Pancreas (tissue), 10 donors: Measurements from ENCODE around the gene DYNC1I1. TPM values are rescaled to one million over a fixed set of nuclear protein-coding genes. Genes with fewer than 3 reads are reported as not detected.

ENCODE experiments used
- ATAC-seq, 4 donors: fragments of 200-7000 bp; cut with Tn5 transposase; one replicate each; pipeline versions ENCODE4 v1.8.0 to v1.9.1; 2020; ENCODE audit warnings: mild to moderate bottlenecking in 4 of 4, moderate library complexity in 4 of 4
- DNase-seq, 6 donors: peaks; one replicate each; pipeline ENCODE4 v3.0.0-alpha.2; 2020
- FAIRE-seq: peaks from 2 replicates; lab custom pipeline; 2012; peaks lifted over from hg19 to GRCh38; lab: Jason Lieb, UNC
- H3K27ac ChIP-seq, 4 donors: fragments of 200-600 bp; sonication (generic); 1 replicate in 3 of 4; 2 replicates in 1 of 4; pipeline versions ENCODE4 v1.5.0 to v1.8.0; 2020
- H3K27me3 ChIP-seq, 4 donors: fragments of 200-600 bp; one replicate each; pipeline ENCODE4 v1.8.0; 2021
- H3K36me3 ChIP-seq, 3 donors: fragments of 200-600 bp; sonication (generic) in 1 of 3; one replicate each; pipeline versions ENCODE4 v1.5.0 to v1.8.0; 2020 to 2021
- H3K4me1 ChIP-seq, 3 donors: fragments of 200-600 bp; one replicate each; pipeline ENCODE4 v1.8.0; 2021
- H3K4me3 ChIP-seq, 4 donors: fragments of 200-600 bp; sonication (generic) in 2 of 4; one replicate each; pipeline versions ENCODE4 v1.5.0 to v1.8.0; 2020 to 2021
- H3K9me3 ChIP-seq, 4 donors: fragments of 200-600 bp; one replicate each; pipeline ENCODE4 v1.8.0; 2021
- WGBS, 2 donors: extraction: QIAGEN DNeasy Blood & Tissue Kit; methylation state at CpG; one replicate each; pipeline ENCODE4 v1.1.7; 2013; 5-methylcytosine and 5-hydroxymethylcytosine counted together
- intact Hi-C, 3 donors: fragments of 100-400 bp; cut with DNase I; formaldehyde crosslinking; loops; one replicate each; pipeline versions ENCODE4 v1.11.1 to v1.14.2; 2022
- polyA plus RNA-seq, 2 donors: library from polyadenylated mRNA; stranded (reverse); fragments of 200-250 nt; gene quantifications; one replicate each; pipeline ENCODE4 v1.2.3, GENCODE V29; 2013
- total RNA-seq, 6 donors: library from RNA; stranded (reverse); fragmentation: NEBNext Ultra II Directional in 4 of 6; extraction: Animal tissue kit (Norgen Biotek cat#: 25700) in 4 of 6; gene quantifications; one replicate each; pipeline versions ENCODE4 v1.2.1 to v1.2.4, GENCODE V29; 2021 to 2023
- TF ChIP-seq, protein P1 (sequence below), 4 donors: fragments of 200-600 bp; sonication (generic) in 3 of 4; IDR thresholded peaks; one replicate each; pipeline versions ENCODE4 v1.5.0 to v1.8.0; 2021; ENCODE audit warnings: antibody characterized with exemption in 4 of 4
- donor health status: healthy with polysubstance abuse.
- donor health status: DM: no; HTN: no; CAD: no; lungs with moderate emphysema.
- donor health status: DM: no; HTN: no; CAD: no.
- donor health status: control.
- donor health status: control.
- donor health status: Bipolar disorder and iron deficiency.
- donor health status: DM: yes; HTN: yes; CAD: no.
- donor health status: DM: no; HTN: no; CAD: no.
- donor health status: DM: no; HTN: no; CAD: no.
- donor health status: DM: yes; HTN: yes; CAD: no.

The DYNC1I1 gene
- total and polyA plus RNA-seq, 8 donors: 0.71 to 5.5 (median 1.3) TPM

GRCh38 chr7:95755277-95755934, 16.9 kb upstream of the DYNC1I1 start:
- intact Hi-C loops: no loop called here
- no peak for FAIRE-seq
- DNase-seq: no peak
- no peak for ATAC-seq
- Histone ChIP-seq H3K9me3 (no peaks in the 10 kb centered on the region), H3K36me3 (no peaks in the 10 kb centered on the region), H3K27me3 (peaks cover 0 to 4% (median 0%) of the 10 kb centered on the region in 4 donors), H3K27ac (no peak overlapping the region), H3K4me1 (no peaks in the 10 kb centered on the region), H3K4me3 (no peak overlapping the region)
- TF ChIP-seq, protein P1, sequence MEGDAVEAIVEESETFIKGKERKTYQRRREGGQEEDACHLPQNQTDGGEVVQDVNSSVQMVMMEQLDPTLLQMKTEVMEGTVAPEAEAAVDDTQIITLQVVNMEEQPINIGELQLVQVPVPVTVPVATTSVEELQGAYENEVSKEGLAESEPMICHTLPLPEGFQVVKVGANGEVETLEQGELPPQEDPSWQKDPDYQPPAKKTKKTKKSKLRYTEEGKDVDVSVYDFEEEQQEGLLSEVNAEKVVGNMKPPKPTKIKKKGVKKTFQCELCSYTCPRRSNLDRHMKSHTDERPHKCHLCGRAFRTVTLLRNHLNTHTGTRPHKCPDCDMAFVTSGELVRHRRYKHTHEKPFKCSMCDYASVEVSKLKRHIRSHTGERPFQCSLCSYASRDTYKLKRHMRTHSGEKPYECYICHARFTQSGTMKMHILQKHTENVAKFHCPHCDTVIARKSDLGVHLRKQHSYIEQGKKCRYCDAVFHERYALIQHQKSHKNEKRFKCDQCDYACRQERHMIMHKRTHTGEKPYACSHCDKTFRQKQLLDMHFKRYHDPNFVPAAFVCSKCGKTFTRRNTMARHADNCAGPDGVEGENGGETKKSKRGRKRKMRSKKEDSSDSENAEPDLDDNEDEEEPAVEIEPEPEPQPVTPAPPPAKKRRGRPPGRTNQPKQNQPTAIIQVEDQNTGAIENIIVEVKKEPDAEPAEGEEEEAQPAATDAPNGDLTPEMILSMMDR (IDR thresholded peaks at IDR 0.05): no peak
- WGBS, 2 donors: 82 to 91% methylated on average over 6 of the region's 6 CpGs

GRCh38 chr7:95758187-95758586, 14.2 kb upstream of the DYNC1I1 start:
- TF ChIP-seq, protein P1 (IDR thresholded peaks at IDR 0.05): no peak
- Histone ChIP-seq H3K27ac (no peak overlapping the region), H3K9me3 (no peaks in the 10 kb centered on the region), H3K36me3 (no peaks in the 10 kb centered on the region), H3K27me3 (peaks cover 0 to 4% (median 0%) of the 10 kb centered on the region in 4 donors), H3K4me1 (no peaks in the 10 kb centered on the region), H3K4me3 (no peak overlapping the region)
- no peak for ATAC-seq
- 71 to 79% methylated on average over 3 of the region's 3 CpGs for WGBS, 2 donors
- no peak for FAIRE-seq
- intact Hi-C loops: no loop called here
- no peak for DNase-seq

- Histone ChIP-seq H3K4me1 (no peaks in the 10 kb centered on the region), H3K36me3 (no peaks in the 10 kb centered on the region), H3K27me3 (no peaks in the 10 kb centered on the region), H3K9me3 (no peaks in the 10 kb centered on the region), H3K27ac (no peak overlapping the region), H3K4me3 (no peak overlapping the region)
- FAIRE-seq (no peak), DNase-seq (no peak), ATAC-seq (no peak)
- TF ChIP-seq, protein P1 (IDR thresholded peaks at IDR 0.05): no peak
- 81 to 96% methylated on average over 2 of the region's 2 CpGs for WGBS, 2 donors
- intact Hi-C loops: no loop called here
Observed at GRCh38 chr7:95766086-95766485, 6.3 kb upstream of the DYNC1I1 start.

GRCh38 chr7:95766657-95767056, 5.7 kb upstream of the DYNC1I1 start:
- Histone ChIP-seq H3K27me3 (no peaks in the 10 kb centered on the region), H3K36me3 (no peaks in the 10 kb centered on the region), H3K4me3 (no peak overlapping the region), H3K4me1 (no peaks in the 10 kb centered on the region), H3K9me3 (no peaks in the 10 kb centered on the region), H3K27ac (no peak overlapping the region)
- intact Hi-C loops: no loop called here
- TF ChIP-seq, protein P1 (IDR thresholded peaks at IDR 0.05): no peak
- no peak for FAIRE-seq
- ATAC-seq: no peak
- DNase-seq: no peak
- WGBS, 2 donors: 89 to 98% methylated on average over 1 of the region's 1 CpG
